Spleen (tissue), 11 donors: ENCODE results near the gene RPP30. TPM values are rescaled to one million over a fixed set of nuclear protein-coding genes. Genes with fewer than 3 reads are reported as not detected.

Experiments
- DNase-seq: peaks from one replicate; pipeline ENCODE4 v3.0.0-alpha.2; 2020
- H3K27ac ChIP-seq, 8 donors: fragments of 200-600 bp; sonication (generic) in 7 of 8; 1 replicate in 4 of 8; 2 replicates in 4 of 8; pipeline versions ENCODE4 v1.5.0 to v1.8.0; 2016 to 2021; ENCODE audit warnings: inconsistent platforms in 4 of 8, mild to moderate bottlenecking in 4 of 8, moderate library complexity in 1 of 8
- H3K27me3 ChIP-seq, 7 donors: fragments of 200-600 bp; sonication (generic) in 6 of 7; replicated peaks in 1 of 7; 1 replicate in 4 of 7; 2 replicates in 3 of 7; pipeline versions ENCODE4 v1.5.0 to v1.8.0; 2016 to 2021; ENCODE audit warnings: inconsistent platforms in 3 of 7, mild to moderate bottlenecking in 1 of 7
- H3K36me3 ChIP-seq, 6 donors: fragments of 200-600 bp; sonication (generic) in 5 of 6; 1 replicate in 4 of 6; 2 replicates in 2 of 6; pipeline versions ENCODE4 v1.5.0 to v1.8.0; 2016 to 2021; ENCODE audit warnings: inconsistent platforms in 2 of 6
- H3K4me1 ChIP-seq, 6 donors: fragments of 200-600 bp; sonication (generic) in 5 of 6; 1 replicate in 3 of 6; 2 replicates in 3 of 6; pipeline versions ENCODE4 v1.5.0 to v1.8.0; 2016 to 2021; ENCODE audit warnings: inconsistent platforms in 3 of 6
- H3K4me3 ChIP-seq, 8 donors: fragments of 200-600 bp; sonication (generic) in 7 of 8; 1 replicate in 4 of 8; 2 replicates in 4 of 8; pipeline versions ENCODE4 v1.5.0 to v1.8.0; 2016 to 2021; ENCODE audit warnings: inconsistent platforms in 4 of 8, mild to moderate bottlenecking in 4 of 8, moderate library complexity in 2 of 8
- H3K9me3 ChIP-seq, 8 donors: fragments of 200-600 bp; sonication (generic) in 7 of 8; 1 replicate in 4 of 8; 2 replicates in 4 of 8; pipeline versions ENCODE4 v1.5.0 to v1.8.0; 2016 to 2021; ENCODE audit warnings: inconsistent platforms in 4 of 8
- POLR2A ChIP-seq, 3 donors: fragments of 450-650 bp; IDR thresholded peaks; one replicate each; pipeline ENCODE4 v1.5.1; 2017; ENCODE audit warnings: antibody characterized with exemption in 3 of 3, mild to moderate bottlenecking in 1 of 3
- POLR2AphosphoS5 ChIP-seq, 3 donors: sonication (generic); formaldehyde crosslinking; IDR thresholded peaks; one replicate each; pipeline ENCODE4 v1.5.1; 2017; ENCODE audit warnings: antibody characterized with exemption in 3 of 3
- WGBS, 5 donors: extraction: QIAGEN DNeasy Blood & Tissue Kit in 3 of 5; methylation state at CpG; one replicate each; pipeline versions ENCODE4 v1.1.5 to v1.1.7; 2013 to 2018; 5-methylcytosine and 5-hydroxymethylcytosine counted together
- intact Hi-C: fragments of 100-400 bp; cut with DNase I; formaldehyde crosslinking; loops from one replicate; pipeline ENCODE4 v1.15.0; 2023; ENCODE audit warnings: low total_unique reads
- polyA plus RNA-seq, 3 donors: library from polyadenylated mRNA; stranded (reverse); fragments of 200-250 nt; gene quantifications; one replicate each; pipeline ENCODE4 v1.2.1, GENCODE V29; 2013
- total RNA-seq, 7 donors: library from RNA; depleted of rRNA in 3 of 7; stranded (reverse); fragments of >200 nt in 3 of 7; fragmentation: NEBNext Ultra II Directional in 4 of 7; extraction: Animal tissue kit (Norgen Biotek cat#: 25700) in 4 of 7; gene quantifications; one replicate each; pipeline versions ENCODE4 v1.1.0 to v1.2.1, GENCODE V29; 2016 to 2021
- TF ChIP-seq, protein P1 (sequence below), 11 experiments: fragments of 200-600 bp in 7 of 11; fragments of 450-650 bp in 4 of 11; sonication (generic) in 4 of 11; IDR thresholded peaks in 8 of 11; conservative IDR thresholded peaks in 3 of 11; 1 replicate in 7 of 11; 2 replicates in 4 of 11; pipeline versions ENCODE4 v1.4.0 to v1.8.0; 2016 to 2021; ENCODE audit warnings: antibody characterized with exemption in 11 of 11, inconsistent platforms in 4 of 11, mild to moderate bottlenecking in 1 of 11
- donor health status: healthy with polysubstance abuse.
- donor health status: DM: no; HTN: no; CAD: no; lungs with moderate emphysema.
- donor health status: DM: no; HTN: no; CAD: no.
- donor health status: Bipolar disorder and iron deficiency.
- donor health status: healthy.
- donor health status: DM: no; HTN: no; CAD: no.
- donor health status: DM: yes; HTN: yes; CAD: no.

The RPP30 gene
- total and polyA plus RNA-seq, 10 donors = 23.7 to 44.9 (median 31.7) TPM

DNA sequence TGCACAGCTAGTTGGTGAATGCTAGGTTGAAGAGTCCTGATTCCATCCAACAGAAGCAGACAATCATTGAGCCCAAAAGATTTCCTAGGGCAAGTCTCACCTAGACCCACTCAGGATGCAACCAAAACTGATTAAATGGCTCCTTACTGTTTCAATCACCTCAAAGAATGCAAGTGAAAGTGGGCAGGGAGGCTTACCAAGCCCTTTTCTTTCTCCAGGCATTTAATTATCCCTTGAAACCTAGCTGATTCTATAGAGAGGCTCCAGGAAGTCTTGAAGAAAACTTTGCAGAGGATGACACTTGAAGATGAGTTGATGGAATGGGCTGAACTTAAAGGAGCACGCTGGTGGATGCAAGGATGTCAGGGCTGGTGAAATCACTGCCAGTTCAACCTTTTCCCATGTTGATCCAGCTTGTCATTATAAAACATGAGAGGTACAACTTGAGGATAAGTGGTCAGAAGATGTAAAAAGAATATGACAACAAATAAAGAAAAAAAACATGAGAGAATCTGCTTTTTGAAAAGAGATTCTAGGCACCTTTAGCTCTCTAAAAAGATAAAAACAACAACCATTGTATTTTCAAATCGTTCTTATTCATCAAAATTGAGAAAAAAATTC lies 51.4 kb downstream of the RPP30 start:
- H3K36me3 ChIP-seq = no peaks in the 10 kb centered on the region
- 60 to 79% (median 71%) methylated on average over 2 of the region's 2 CpGs for WGBS, 5 donors
- intact Hi-C loops = no loop called here
- no peak overlapping the region for H3K4me3 ChIP-seq
- no peaks in the 10 kb centered on the region for H3K9me3 ChIP-seq
- no peak for DNase-seq
- no peaks in the 10 kb centered on the region for H3K4me1 ChIP-seq
- TF ChIP-seq, protein P1, sequence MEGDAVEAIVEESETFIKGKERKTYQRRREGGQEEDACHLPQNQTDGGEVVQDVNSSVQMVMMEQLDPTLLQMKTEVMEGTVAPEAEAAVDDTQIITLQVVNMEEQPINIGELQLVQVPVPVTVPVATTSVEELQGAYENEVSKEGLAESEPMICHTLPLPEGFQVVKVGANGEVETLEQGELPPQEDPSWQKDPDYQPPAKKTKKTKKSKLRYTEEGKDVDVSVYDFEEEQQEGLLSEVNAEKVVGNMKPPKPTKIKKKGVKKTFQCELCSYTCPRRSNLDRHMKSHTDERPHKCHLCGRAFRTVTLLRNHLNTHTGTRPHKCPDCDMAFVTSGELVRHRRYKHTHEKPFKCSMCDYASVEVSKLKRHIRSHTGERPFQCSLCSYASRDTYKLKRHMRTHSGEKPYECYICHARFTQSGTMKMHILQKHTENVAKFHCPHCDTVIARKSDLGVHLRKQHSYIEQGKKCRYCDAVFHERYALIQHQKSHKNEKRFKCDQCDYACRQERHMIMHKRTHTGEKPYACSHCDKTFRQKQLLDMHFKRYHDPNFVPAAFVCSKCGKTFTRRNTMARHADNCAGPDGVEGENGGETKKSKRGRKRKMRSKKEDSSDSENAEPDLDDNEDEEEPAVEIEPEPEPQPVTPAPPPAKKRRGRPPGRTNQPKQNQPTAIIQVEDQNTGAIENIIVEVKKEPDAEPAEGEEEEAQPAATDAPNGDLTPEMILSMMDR (IDR thresholded peaks at IDR 0.05 in 8 of 11, conservative IDR thresholded peaks at IDR 0.05 in 3 of 11) = no peak
- TF ChIP-seq POLR2A (IDR thresholded peaks at IDR 0.05) (no peak), POLR2AphosphoS5 (IDR thresholded peaks at IDR 0.05) (no peak)
- no peaks in the 10 kb centered on the region for H3K27me3 ChIP-seq
- no peak overlapping the region for H3K27ac ChIP-seq

DNA sequence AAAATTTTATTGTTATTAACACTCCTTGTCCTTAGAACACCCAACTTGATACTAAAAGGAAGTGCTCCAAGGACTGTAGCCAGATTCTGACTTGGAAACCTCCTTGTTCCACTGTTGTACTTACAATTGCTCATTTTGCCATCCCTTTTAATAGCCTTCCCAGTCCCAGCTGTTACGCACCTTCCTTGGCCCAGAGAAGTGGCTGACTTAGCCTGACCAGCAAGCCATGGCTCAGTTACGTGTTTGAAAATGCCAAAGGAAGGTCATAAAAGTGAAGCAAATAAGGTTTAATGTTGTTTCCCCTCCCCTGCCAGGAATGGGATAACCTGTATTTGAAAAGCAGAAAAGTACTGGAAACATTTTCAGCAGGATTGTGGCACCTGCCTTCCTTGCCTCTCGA lies 52.8 kb downstream of the RPP30 start:
- TF ChIP-seq POLR2A (IDR thresholded peaks at IDR 0.05) = no peak
- no peak for TF ChIP-seq POLR2AphosphoS5 (IDR thresholded peaks at IDR 0.05)
- TF ChIP-seq, protein P1 (IDR thresholded peaks at IDR 0.05 in 8 of 11, conservative IDR thresholded peaks at IDR 0.05 in 3 of 11) = no peak
- H3K36me3 ChIP-seq = no peaks in the 10 kb centered on the region
- no peaks in the 10 kb centered on the region for H3K9me3 ChIP-seq
- no peak overlapping the region for H3K4me3 ChIP-seq
- DNase-seq = no peak
- intact Hi-C loops = no loop called here
- H3K27ac ChIP-seq = no peak overlapping the region
- no peaks in the 10 kb centered on the region for H3K27me3 ChIP-seq
- H3K4me1 ChIP-seq = peaks cover 0 to under 1% (median 0%) of the 10 kb centered on the region in 6 donors
- 85 to 97% (median 89%) methylated on average over 3 of the region's 3 CpGs for WGBS, 5 donors

DNA sequence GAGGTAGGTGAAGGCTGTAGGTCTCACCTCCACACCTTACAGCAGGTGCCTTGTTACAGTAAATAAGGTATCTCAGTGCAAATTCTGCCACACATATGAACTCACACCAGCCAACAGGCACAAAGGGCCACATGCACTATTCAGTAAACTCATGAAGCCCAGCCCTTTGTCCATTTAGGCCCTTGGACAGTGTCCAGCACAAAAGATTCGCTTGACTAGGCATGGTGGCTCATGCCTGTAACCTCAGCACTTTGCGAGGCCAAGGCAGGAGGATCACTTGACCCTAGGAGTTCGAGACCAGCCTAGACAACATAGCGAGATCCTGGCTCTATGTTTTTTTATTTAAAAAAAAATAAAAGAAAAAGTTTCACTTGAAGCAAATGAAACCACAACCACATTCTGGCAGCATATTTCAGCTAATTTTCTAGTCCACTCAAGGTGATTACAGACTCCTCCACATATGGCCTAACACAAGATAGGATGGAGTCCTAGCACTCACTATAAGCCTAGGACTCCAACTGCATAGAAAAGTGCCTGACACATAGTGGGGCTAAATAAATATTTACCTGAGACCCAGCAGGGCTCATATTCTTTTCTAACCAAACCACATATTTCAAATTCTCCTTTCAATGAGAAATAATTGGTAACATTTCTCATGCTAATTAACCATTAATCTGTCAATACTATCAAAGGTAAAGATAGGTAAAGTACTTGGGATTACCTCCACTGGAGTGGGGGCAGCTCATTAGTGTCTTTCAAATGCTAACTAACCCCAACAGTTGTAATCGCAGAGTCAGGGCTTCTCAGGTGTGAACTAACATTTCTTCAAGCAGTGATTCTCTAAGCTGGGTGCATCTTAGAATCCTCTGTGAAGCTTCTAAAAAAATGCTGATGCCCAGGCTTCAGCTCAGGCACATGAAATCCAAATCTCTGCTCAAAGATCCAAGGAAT lies 53.6 kb downstream of the RPP30 start:
- intact Hi-C loops = no loop called here
- Histone ChIP-seq H3K27ac (no peak overlapping the region), H3K27me3 (no peaks in the 10 kb centered on the region), H3K9me3 (no peaks in the 10 kb centered on the region), H3K36me3 (no peaks in the 10 kb centered on the region), H3K4me1 (peaks cover 0 to 8% (median 0%) of the 10 kb centered on the region in 6 donors), H3K4me3 (no peak overlapping the region)
- TF ChIP-seq POLR2A (IDR thresholded peaks at IDR 0.05) (no peak), POLR2AphosphoS5 (IDR thresholded peaks at IDR 0.05) (no peak)
- TF ChIP-seq, protein P1 (IDR thresholded peaks at IDR 0.05 in 8 of 11, conservative IDR thresholded peaks at IDR 0.05 in 3 of 11) = no peak
- whole genome bisulfite sequencing, 5 donors = 85 to 92% (median 91%) methylated on average over 5 of the region's 5 CpGs
- no peak for DNase-seq

DNA sequence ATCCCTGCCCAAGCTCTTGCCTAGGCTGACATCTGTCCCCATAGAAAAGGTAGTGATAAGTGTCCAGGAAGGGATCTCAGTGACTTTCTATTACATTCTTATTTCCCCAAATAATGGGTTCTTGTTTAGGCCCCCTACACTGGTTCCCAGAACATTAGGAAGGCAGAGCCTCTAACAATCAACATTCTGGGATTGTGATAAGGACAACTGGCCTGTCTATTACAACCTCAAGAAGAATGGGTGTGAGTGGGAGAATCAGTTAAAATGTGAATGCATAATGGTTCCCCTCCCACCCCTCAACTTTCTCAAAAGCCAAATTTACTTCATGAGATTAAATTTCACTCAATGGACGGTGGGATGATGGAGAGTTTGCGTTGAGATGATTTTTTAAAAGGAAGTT lies 55.5 kb downstream of the RPP30 start:
- Histone ChIP-seq H3K27ac (no peak overlapping the region), H3K9me3 (no peaks in the 10 kb centered on the region), H3K36me3 (no peaks in the 10 kb centered on the region), H3K4me1 (peaks cover 0 to 26% (median 9%) of the 10 kb centered on the region in 6 donors), H3K27me3 (no peaks in the 10 kb centered on the region), H3K4me3 (no peak overlapping the region)
- DNase-seq = no peak
- TF ChIP-seq POLR2A (IDR thresholded peaks at IDR 0.05) = no peak
- TF ChIP-seq, protein P1 (IDR thresholded peaks at IDR 0.05 in 8 of 11, conservative IDR thresholded peaks at IDR 0.05 in 3 of 11) = no peak
- no peak for TF ChIP-seq POLR2AphosphoS5 (IDR thresholded peaks at IDR 0.05)
- intact Hi-C loops = no loop called here
- WGBS, 5 donors = 82 to 97% (median 88%) methylated on average over 2 of the region's 2 CpGs
